ENCODE data around the gene ZNF488.
"Not testable (repeated sequence)": the region's sequence is repeated elsewhere in the genome, so short reads cannot be mapped to it uniquely, and the experiment has no call there.

ZNF488 gene

DNA sequence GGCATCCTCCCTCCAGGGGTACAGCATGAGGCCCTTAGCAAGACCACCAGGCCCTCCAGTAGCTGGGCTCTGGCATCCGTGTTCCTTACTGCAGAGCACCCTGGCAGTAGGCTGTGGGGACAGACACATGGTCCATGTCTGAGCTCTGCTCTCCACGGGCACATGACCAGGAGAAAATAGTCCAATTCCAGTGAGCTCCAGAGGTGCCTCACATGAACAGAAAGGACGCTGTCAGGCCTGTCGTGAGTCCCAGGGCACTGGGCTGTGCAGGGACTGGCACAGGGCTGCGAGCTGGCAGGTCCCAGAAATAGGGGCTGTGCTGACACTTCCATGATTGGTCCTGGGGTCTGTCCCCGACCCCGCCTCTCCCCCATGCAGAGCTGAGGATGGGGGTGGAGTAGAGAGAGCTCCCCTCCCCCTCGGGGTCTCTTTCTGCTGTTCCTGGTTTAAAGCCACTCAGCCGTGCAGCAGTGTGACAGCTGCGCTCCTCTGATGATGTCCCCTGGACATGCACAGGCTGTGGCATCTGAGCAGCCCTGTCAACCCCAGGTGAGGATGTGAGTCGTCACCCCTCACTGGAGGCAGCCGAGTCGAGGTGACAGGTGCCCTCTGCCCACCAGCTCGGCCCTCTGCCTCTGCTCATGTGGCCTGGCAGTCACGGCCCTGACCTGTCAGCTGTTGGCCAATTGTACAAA lies 25.2 kb upstream of the ZNF488 start:
- no peak for DNase-seq

DNA sequence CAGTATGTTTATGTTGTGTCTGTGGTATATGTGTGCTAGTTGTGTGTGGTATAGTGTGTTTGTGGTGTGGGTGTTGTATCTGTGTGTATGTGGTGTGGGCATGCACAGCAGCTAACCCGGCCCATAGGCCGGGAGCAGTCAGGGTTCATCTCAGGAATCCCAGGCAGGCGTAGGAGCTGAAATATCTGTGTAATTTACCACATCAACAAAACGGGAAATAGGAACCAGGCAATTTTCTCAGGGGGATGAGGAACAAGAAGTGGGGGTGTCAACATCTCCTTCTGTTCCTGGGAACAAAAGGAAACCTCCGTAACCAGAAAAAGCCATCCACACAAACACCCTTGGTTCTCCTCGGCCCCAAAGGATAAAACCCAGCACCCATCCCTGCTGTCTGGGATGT lies 24.5 kb upstream of the ZNF488 start:
- DNase-seq = no peak

DNA sequence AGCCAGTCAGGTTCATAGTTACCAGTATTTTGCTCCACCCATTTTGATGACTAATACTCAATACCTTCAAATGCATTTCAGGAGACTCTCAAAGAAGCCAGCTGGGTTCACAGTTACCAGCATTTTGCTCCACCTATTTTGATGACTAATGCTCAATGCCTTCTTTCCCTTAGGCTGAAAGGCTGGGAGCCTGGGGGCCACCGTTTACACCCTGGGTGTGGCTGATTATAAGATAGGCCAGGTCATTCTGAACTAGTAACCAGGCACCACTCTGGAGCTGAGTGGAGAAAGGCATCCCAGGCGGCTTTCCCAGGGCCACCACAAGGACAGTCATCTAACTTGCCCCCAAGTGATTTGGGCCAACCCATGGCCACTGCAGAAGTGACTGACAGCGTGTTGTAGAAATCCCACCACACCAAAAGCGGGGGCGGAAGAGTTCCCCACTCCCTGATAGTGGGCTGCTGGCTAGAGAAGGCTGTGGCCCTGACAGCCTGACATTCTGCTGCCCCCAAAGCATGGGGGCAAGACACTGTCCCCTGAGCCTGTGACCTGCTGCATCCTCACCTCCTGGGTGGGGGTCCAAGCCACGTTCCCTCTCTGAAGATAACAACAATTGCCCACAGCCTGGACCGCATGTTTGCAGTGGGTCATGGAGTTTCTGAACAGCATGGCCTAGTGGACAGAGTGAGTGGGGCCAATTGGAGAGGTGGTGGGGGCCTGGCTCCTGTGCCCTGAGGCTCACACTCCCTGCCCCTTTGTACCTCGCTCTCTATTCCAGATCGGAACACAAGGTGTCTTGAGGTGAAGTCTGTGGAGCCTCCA lies 23.0 kb upstream of the ZNF488 start:
- DNase-seq = no peak

DNA sequence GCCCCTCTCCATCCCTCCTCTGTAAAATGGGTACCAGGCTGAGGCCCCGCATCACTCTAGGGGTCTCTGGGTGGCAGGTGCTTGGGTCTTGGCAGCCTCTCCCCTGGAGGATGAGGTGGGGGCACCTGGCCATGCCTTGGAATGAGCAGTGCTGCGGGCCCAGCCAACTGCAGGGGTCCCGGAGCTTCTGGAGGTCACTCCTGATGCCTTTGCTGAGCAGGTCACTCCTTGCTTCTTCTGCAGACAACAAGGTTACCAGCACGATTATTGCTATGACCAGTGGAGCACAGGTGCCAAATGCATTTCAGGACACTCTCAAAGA lies 22.4 kb upstream of the ZNF488 start:
- no peak for DNase-seq

- no peak for DNase-seq
These were observed 21.9 kb upstream of the ZNF488 start for GRCh38 chr10:47405857-47406547.

GRCh38 chr10:47404937-47405336 lies 20.8 kb upstream of the ZNF488 start:
- DNase-seq = no peak

DNA sequence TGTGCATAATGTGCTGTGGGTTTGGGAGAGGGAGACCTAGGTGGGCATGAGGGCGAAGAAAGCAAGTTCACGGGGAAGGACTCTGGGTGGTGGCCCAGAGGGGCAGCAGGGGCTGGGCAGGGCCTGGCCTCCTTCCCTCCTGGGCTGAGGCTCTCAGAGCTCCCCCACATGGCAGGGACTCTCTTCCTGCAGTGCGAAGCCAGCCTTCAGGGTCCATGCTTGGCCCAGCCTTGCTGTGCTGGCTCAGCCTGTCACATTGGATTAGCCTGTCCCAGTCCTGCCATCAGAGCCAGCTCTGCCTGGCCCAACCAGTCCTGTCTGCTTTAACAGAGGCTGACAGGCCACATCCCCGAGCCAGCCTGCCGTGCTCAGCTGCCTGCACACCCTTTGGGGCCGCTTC lies 20.4 kb upstream of the ZNF488 start:
- DNase-seq = no peak

DNA sequence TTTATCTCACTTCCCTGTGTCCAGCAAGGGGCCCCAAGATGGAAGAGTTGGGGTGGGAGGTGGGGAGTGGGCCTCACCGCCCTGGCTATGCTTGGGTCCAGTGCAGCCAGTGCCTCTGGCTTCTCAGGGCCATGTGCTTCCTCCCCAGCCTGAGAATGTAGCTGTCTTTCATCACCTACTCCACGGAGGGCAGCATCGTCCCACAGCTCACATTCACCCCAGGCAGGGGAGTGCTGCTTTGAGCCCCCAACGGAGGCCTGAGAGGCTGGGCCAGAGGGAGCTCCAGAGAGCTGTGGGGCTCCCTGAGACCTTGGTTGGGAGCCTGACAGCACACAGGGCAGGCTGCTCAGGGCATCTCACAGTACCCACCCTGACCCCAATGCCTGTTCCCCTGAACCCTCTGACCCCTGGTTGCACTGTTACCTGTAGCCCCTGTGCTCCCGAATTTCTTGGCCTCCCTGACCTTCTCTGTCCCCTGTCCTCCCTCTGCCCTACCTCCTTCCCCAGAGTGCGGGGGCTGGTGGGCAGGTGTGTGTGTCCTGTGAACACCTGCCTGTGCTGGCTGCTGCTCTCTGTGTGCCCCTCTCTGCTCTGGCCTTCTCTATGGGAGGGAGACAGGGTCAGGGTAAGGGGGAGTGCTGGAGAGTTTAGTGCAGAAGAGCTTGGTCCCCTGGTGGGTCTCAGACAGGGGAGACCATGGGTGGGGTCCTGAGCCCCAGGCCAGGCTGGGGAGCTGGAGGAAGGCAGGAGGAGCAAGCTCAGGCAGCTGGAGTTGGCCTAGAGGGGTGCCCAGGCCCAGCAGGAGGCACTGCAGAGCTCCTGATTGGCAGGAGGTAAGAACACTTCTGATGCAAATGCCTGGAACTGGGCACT lies 19.6 kb upstream of the ZNF488 start:
- peak; percentile 15 for DNase-seq

GRCh38 chr10:47402641-47403301 lies 18.7 kb upstream of the ZNF488 start:
- DNase-seq = no peak

DNA sequence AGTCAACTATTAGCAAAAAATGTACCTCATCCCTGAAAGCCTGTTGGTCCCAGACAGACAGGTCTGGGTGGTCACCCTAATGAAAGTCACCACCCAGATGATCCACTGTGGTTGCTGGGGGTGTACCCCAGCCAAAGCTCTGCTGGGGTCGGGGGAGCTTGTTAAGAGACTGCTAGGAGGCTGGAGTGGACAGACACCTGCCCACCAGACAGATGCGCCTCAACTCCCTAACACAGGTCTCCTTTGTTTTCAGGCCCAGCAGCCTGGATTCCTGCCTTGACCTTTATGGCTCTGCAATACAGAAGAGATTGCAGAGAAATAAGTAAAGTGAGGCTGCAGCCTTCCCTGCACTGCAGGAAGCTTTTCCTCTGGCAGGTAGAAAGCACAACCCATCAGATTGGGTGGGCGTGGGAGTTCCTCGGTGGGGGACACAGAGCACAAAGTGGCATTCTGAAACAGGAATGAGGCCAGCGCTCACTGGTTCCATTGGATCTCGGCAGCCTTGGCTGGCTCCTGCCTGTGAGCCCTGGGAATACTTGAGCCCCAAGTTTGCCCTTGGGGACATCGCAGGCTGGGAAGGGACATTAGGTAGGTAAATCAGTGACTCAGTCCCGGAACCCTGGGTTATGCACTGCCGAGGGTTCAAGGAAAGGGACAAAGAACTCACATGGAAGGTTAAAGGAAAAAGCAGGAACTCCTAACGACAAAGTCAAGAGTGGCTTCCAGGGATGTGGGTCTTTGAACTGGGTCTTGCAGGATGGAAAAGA lies 18.0 kb upstream of the ZNF488 start:
- DNase-seq = no peak

DNA sequence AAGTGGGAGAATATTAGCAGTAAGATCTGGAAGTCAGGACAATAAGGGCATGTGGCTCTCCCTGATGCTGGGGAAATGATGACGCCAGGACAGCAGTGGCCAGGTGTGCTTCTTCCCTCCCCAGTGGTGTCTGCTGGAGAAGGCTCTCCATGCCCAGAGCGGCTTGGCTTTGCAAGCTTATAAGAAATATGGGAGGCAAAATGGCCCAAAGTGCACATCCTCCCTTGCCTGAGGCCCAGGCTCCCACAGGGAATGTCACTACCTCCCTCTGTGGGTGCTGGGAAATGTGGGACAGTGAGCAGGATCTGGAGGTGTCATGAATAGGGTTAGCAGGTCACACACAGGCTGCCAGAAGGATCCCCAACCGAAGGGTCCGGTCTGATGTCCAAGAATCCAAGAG lies 17.1 kb upstream of the ZNF488 start:
- DNase-seq = no peak

DNA sequence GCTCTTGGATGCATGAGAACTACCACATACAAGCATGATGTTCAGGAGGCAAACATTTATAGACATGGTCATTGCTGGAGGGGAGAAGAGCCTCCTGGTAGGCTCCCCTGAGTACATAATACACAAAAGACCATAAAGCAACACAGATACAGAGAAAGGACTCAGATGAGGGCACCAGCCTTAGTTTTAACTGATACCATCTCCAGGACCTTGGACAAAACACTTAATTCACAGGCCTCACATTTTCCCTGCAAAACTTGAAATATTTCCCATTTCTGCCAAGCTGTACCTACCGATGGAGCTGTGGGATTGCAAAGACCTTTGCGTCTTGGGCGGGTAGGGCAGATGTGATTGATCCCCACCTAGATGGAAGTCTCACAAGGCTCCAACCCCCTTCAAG lies 16.7 kb upstream of the ZNF488 start:
- DNase-seq = no peak

GRCh38 chr10:47400251-47400650 lies 16.2 kb upstream of the ZNF488 start:
- DNase-seq = no peak

GRCh38 chr10:47397256-47397655 lies 13.2 kb upstream of the ZNF488 start:
- DNase-seq = no peak

- DNase-seq = no peak
These were observed 12.2 kb upstream of the ZNF488 start for GRCh38 chr10:47396311-47396717.

- DNase-seq = no peak
These were observed 5.5 kb upstream of the ZNF488 start for GRCh38 chr10:47389619-47390018.

GRCh38 chr10:47388879-47389278 lies 4.8 kb upstream of the ZNF488 start:
- DNase-seq = no peak

GRCh38 chr10:47386104-47386503 lies 2.0 kb upstream of the ZNF488 start:
- not testable (repeated sequence) for DNase-seq

GRCh38 chr10:47383261-47384147 lies 589 bp downstream of the ZNF488 start:
- no peak for DNase-seq

Data from activated CD4-positive, alpha-beta T cell treated with anti-CD3 and anti-CD28 coated beads for 48 hours (primary cell).